K562 (cell line): Measurements from ENCODE around the gene HSF2BP. TPM values are rescaled to one million over a fixed set of nuclear protein-coding genes. Genes with fewer than 3 reads are reported as not detected.

Experiments used
- ADNP ChIP-seq: fragments of 200-800 bp; sonication (Bioruptor generic); IDR thresholded peaks from 2 replicates; pipeline ENCODE4 v1.6.1; 2016; ENCODE audit warnings: missing genetic modification characterization, missing compliant biosample characterization
- C11orf30 ChIP-seq: fragments of 450-650 bp; IDR thresholded peaks from 2 replicates; pipeline ENCODE4 v1.6.1; 2016; ENCODE audit warnings: low read depth, mild to moderate bottlenecking
- CBFA2T2 ChIP-seq: fragments of 450-650 bp; conservative IDR thresholded peaks from 2 replicates; pipeline ENCODE4 v1.6.1; 2017; ENCODE audit warnings: mild to moderate bottlenecking
- CBFB ChIP-seq: sonication (generic); formaldehyde crosslinking; IDR thresholded peaks from 2 replicates; pipeline ENCODE4 v1.4.0; 2020; ENCODE audit warnings: mild to moderate bottlenecking, missing genetic modification reagents
- DPF2 ChIP-seq: fragments of 450-650 bp; IDR thresholded peaks from 2 replicates; pipeline ENCODE4 v1.6.1; 2016
- EHMT2 ChIP-seq: fragments of 450-650 bp; IDR thresholded peaks from 2 replicates; pipeline ENCODE4 v1.6.1; 2018; ENCODE audit warnings: antibody characterized with exemption
- EP300 ChIP-seq: IDR thresholded peaks from 2 replicates; pipeline ENCODE4 v1.6.1; 2012; ENCODE audit warnings: low read length, improper control_type of control experiment
- ESRRA ChIP-seq: fragments of 450-650 bp; IDR thresholded peaks from 2 replicates; pipeline ENCODE4 v1.6.1; 2014; ENCODE audit warnings: low read depth, mild to moderate bottlenecking, moderate library complexity, borderline replicate concordance
- FIP1L1 ChIP-seq: fragments of 200-400 bp; formaldehyde crosslinking; IDR thresholded peaks from 2 replicates; pipeline ENCODE4 v1.6.1; 2018; ENCODE audit warnings: mild to moderate bottlenecking, low read depth, low read length; ENCODE audit not compliant: poor library complexity, severe bottlenecking
- GABPA ChIP-seq: fragments of 200-800 bp; sonication (Bioruptor generic); conservative IDR thresholded peaks from 2 replicates; pipeline ENCODE4 v1.6.1; 2016; ENCODE audit warnings: low read depth, missing genetic modification characterization, missing compliant biosample characterization
- HOXB6 ChIP-seq: fragments of 250-450 bp; sonication (Bioruptor Pico); IDR thresholded peaks from 2 replicates; pipeline ENCODE4 v1.5.1; 2022; ENCODE audit warnings: mild to moderate bottlenecking, borderline replicate concordance
- KDM1A ChIP-seq, 2 experiments: fragments of 450-650 bp; IDR thresholded peaks; 2 replicates each; pipeline ENCODE4 v1.6.1; 2016; ENCODE audit warnings: mild to moderate bottlenecking in 2 of 2
- KLF16 ChIP-seq: IDR thresholded peaks from 2 replicates; pipeline ENCODE4 v1.6.1; 2016; ENCODE audit warnings: antibody characterized with exemption
- MTA2 ChIP-seq: fragments of 450-650 bp; IDR thresholded peaks from 2 replicates; pipeline ENCODE4 v1.6.1; 2016; ENCODE audit warnings: low read depth
- NCOR1 ChIP-seq: fragments of 450-650 bp; IDR thresholded peaks from 2 replicates; pipeline ENCODE4 v1.6.1; 2016; ENCODE audit warnings: mild to moderate bottlenecking, moderate library complexity
- NEUROD1 ChIP-seq: fragments of 150-350 bp; IDR thresholded peaks from 2 replicates; pipeline ENCODE4 v1.6.1; 2014; ENCODE audit warnings: borderline replicate concordance, low read length, low read depth; ENCODE audit not compliant: partially characterized antibody
- NFE2 ChIP-seq: IDR thresholded peaks from 2 replicates; pipeline ENCODE4 v1.6.1; 2014; ENCODE audit warnings: antibody characterized with exemption, low read depth
- PML ChIP-seq: IDR thresholded peaks from 2 replicates; pipeline ENCODE4 v1.6.1; 2012; ENCODE audit warnings: low read length, inconsistent platforms
- RAD21 ChIP-seq, 2 experiments: fragments of 250-450 bp in 1 of 2; fragments of 450-650 bp in 1 of 2; sonication (Bioruptor Pico) in 1 of 2; formaldehyde crosslinking in 1 of 2; IDR thresholded peaks in 1 of 2; conservative IDR thresholded peaks in 1 of 2; 2 replicates each; pipeline versions ENCODE4 v1.4.0 to v1.8.0; 2020 to 2022; ENCODE audit warnings: mild to moderate bottlenecking in 2 of 2, moderate library complexity in 1 of 2
- RUNX1 ChIP-seq: sonication (generic); IDR thresholded peaks from 2 replicates; pipeline ENCODE4 v1.6.1; 2016; ENCODE audit warnings: antibody characterized with exemption, low read depth
- SMARCA4 ChIP-seq: fragments of 450-650 bp; IDR thresholded peaks from 2 replicates; pipeline ENCODE4 v1.6.1; 2016
- TBL1XR1 ChIP-seq, 2 experiments: IDR thresholded peaks; 2 replicates each; pipeline ENCODE4 v1.6.1; 2012; ENCODE audit warnings: improper control_type of control experiment in 2 of 2, low read length in 2 of 2, mild to moderate bottlenecking in 1 of 2
- TCF7L2 ChIP-seq: fragments of 150-350 bp; IDR thresholded peaks from 2 replicates; pipeline ENCODE4 v1.6.1; 2016; ENCODE audit warnings: low read depth, mild to moderate bottlenecking, low read length, moderate library complexity
- TEAD4 ChIP-seq, 2 experiments: sonication (generic) in 1 of 2; formaldehyde crosslinking in 1 of 2; IDR thresholded peaks; 2 replicates each; pipeline versions ENCODE4 v1.6.1 to v1.8.0; 2012 to 2022; ENCODE audit warnings: borderline replicate concordance in 1 of 2, inconsistent platforms in 1 of 2, low read length in 1 of 2, mild to moderate bottlenecking in 1 of 2, missing genetic modification reagents in 1 of 2
- TRIM24 ChIP-seq, 2 experiments: fragments of 450-650 bp; IDR thresholded peaks; 2 replicates each; pipeline ENCODE4 v1.6.1; 2016
- ZNF121 ChIP-seq: sonication (generic); formaldehyde crosslinking; conservative IDR thresholded peaks from 2 replicates; pipeline ENCODE4 v1.8.0; 2022; ENCODE audit warnings: missing genetic modification reagents
- ZNF124 ChIP-seq: sonication (generic); formaldehyde crosslinking; IDR thresholded peaks from 2 replicates; pipeline ENCODE4 v1.8.1; 2022; ENCODE audit warnings: missing genetic modification reagents
- ZNF165 ChIP-seq: fragments of 250-450 bp; sonication (Bioruptor Pico); IDR thresholded peaks from 2 replicates; pipeline ENCODE4 v1.4.0; 2020; ENCODE audit warnings: borderline replicate concordance
- ZNF316 ChIP-seq: fragments of 450-650 bp; IDR thresholded peaks from 2 replicates; pipeline ENCODE4 v1.6.1; 2016
- ZNF384 ChIP-seq: IDR thresholded peaks from 2 replicates; pipeline ENCODE4 v1.6.1; 2012; ENCODE audit warnings: low read depth, low read length, improper control_type of control experiment
- polyA plus RNA-seq, 8 experiments: library from polyadenylated mRNA; depleted of rRNA in 4 of 8; stranded (reverse) in 5 of 8; unstranded in 3 of 8; fragments of >200 nt; fragmentation: Nextera tagmentation in 2 of 8; fragmentation: Illumina TruSeq in 1 of 8; extraction: Ambion mirVana in 2 of 8; extraction: Trizol in 1 of 8; gene quantifications; 2 replicates each; pipeline versions ENCODE4 v1.2.1 to v1.2.3, GENCODE V29; 2011 to 2014; ENCODE audit warnings: inconsistent platforms in 1 of 8, missing spikeins in 1 of 8
- total RNA-seq, 7 experiments: library from RNA; depleted of rRNA in 6 of 7; stranded (reverse); fragments of >200 nt in 6 of 7; fragmentation: Illumina TruSeq in 2 of 7; extraction: Trizol in 2 of 7; gene quantifications; 2 replicates each; pipeline versions ENCODE4 v1.2.1 to v1.2.3, GENCODE V29; 2011 to 2021; ENCODE audit warnings: low replicate concordance in 1 of 7
- TF ChIP-seq, protein P1 (sequence below): fragments of 200-800 bp; sonication (Bioruptor generic); IDR thresholded peaks from 2 replicates; pipeline ENCODE4 v1.6.1; 2017; ENCODE audit warnings: missing genetic modification characterization, missing compliant biosample characterization

HSF2BP gene
- total and polyA plus RNA-seq, 9 of the 15 experiments (the other 6 are each of a cell fraction or from before 2014, with no cell fraction given) = 0.04 to 0.57 (median 0.20) TPM; not detected in 2

DNA sequence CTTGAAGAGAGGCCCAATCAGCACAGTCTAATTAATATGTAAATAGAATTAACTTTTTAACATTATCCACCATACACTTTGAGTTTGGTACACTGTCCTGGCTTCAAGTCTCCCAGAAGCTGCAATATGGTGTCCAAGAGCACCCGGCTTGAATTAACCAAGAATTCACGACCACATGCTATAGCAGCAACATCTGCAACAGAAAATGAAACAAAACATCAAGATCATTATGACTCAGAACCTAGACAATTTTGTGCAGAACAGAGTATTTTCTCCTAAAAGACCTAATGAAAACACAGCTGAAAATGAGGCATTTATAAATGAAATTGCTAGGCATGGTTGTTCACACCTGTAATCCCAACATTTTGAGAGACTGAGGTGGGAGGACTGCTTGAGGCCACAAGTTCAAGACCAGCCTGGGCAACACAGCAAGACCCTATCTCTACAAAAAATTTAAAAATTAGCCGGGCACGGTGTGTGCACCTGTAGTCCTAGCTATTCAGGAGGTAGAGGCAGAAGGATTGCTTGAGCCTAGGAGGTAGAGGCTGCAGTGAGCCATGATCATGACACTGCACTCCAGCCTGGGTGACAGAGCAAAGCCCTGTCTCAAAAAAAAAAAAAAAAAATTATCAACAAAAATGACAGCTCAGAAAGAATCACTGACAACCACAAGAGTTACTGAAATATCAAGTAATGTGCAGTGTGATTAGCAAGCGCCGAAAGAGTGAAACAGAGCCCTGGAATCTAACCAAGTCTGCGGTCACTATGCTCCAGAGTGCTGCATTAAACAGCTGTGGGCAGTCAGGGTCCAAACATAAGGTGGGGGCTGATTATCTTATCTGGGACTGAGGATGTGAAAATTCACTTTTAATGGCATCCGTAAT, 45.3 kb downstream of the HSF2BP start (continued):
- TF ChIP-seq TCF7L2 (no peak), KDM1A (IDR thresholded peaks at IDR 0.05) (peak; percentile 94), ZNF384 (peak; percentile 82), DPF2 (0 out of 2 replicates have a peak, but pooled peaks have one; percentile 61), CBFA2T2 (peak; percentile 82), EHMT2 (no peak), ZNF316 (peak; percentile 73), CBFB (no peak), NEUROD1 (no peak), ZNF165 (no peak), NCOR1 (peak; percentile 65), ADNP (no peak), TBL1XR1 (IDR thresholded peaks at IDR 0.05; ENCODE audit: low read length in 2 of 2) (peak in 1 of 2 experiments; percentile 21; a peak in 1 of 4 replicates), PML (peak; percentile 37; the same call in 1 of the 2 replicates), TEAD4 (IDR thresholded peaks at IDR 0.05; ENCODE audit: low read length) (peak; percentile 82), TEAD4 (CRISPR knock-in tag; IDR thresholded peaks at IDR 0.05; ENCODE audit: borderline replicate concordance) (no peak), TRIM24 (IDR thresholded peaks at IDR 0.05) (peak; percentile 32 to 66; a peak in 1 of 4 replicates), RAD21 (CRISPR knock-in tag; conservative IDR thresholded peaks at IDR 0.05 in 1 of 2, IDR thresholded peaks at IDR 0.05 in 1 of 2) (no peak), EP300 (peak; percentile 24; the same call in 1 of the 2 replicates), MTA2 (peak; percentile 71), SMARCA4 (peak; percentile 51; the same call in 1 of the 2 replicates), NFE2 (peak; percentile 24; the same call in 1 of the 2 replicates), KLF16 (peak; percentile 27; the same call in 1 of the 2 replicates), ZNF124 (CRISPR knock-in tag) (no peak), C11orf30 (peak; percentile 43; the same call in 1 of the 2 replicates), RUNX1 (no peak), ZNF121 (peak; percentile 61), GABPA (tag) (no peak), FIP1L1 (no peak), HOXB6 (CRISPR knock-in tag) (no peak), ESRRA (peak; percentile 39; the same call in 1 of the 2 replicates)
- TF ChIP-seq, protein P1, sequence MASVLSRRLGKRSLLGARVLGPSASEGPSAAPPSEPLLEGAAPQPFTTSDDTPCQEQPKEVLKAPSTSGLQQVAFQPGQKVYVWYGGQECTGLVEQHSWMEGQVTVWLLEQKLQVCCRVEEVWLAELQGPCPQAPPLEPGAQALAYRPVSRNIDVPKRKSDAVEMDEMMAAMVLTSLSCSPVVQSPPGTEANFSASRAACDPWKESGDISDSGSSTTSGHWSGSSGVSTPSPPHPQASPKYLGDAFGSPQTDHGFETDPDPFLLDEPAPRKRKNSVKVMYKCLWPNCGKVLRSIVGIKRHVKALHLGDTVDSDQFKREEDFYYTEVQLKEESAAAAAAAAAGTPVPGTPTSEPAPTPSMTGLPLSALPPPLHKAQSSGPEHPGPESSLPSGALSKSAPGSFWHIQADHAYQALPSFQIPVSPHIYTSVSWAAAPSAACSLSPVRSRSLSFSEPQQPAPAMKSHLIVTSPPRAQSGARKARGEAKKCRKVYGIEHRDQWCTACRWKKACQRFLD (CRISPR knock-in tag) = peak; percentile 47; the same call in 1 of the 2 replicates
